MCF 10A (cell line): ENCODE measurements around the gene RASA2. TPM values are rescaled to one million over a fixed set of nuclear protein-coding genes. Genes with fewer than 3 reads are reported as not detected.

Source experiments
- BruUV-seq: library from RNA; stranded (reverse); fragments of 400-500 nt; replicated peaks from 2 replicates; lab custom pipeline; 2021; lab: Mats Ljungman, UMichigan
- CTCF ChIA-PET: fragments of 300-600 bp; sonication (Branson Sonifier 250); formaldehyde crosslinking; extraction: SDS; loops from one replicate; lab custom pipeline; 2021; ENCODE audit warnings: antibody characterized with exemption, inconsistent platforms; lab: Yijun Ruan, JAX
- POLR2A ChIA-PET: fragments of 300-600, 350-650 bp; sonication (Branson Sonifier 250); formaldehyde crosslinking; extraction: SDS; loops from one replicate; lab custom pipeline; 2020; ENCODE audit warnings: antibody characterized with exemption, inconsistent platforms; lab: Yijun Ruan, JAX
- DNase-seq: peaks from one replicate; pipeline ENCODE4 v3.0.0-alpha.2; 2018; ENCODE audit not compliant: unreplicated experiment
- H3K27ac Mint-ChIP-seq: one replicate; pipeline ENCODE4 v1.8.0; 2022; ENCODE audit warnings: mild to moderate bottlenecking, low read depth, mixed read lengths; ENCODE audit not compliant: unreplicated experiment
- H3K27me3 Mint-ChIP-seq: one replicate; pipeline ENCODE4 v1.8.0; 2022; ENCODE audit warnings: mixed read lengths; ENCODE audit not compliant: insufficient read depth, unreplicated experiment
- H3K36me3 Mint-ChIP-seq: one replicate; pipeline ENCODE4 v1.8.0; 2022; ENCODE audit warnings: mild to moderate bottlenecking, moderate library complexity, mixed read lengths; ENCODE audit not compliant: insufficient read depth, unreplicated experiment
- H3K4me1 Mint-ChIP-seq: one replicate; pipeline ENCODE4 v1.8.0; 2022; ENCODE audit warnings: mixed read lengths; ENCODE audit not compliant: insufficient read depth, unreplicated experiment
- H3K4me3 Mint-ChIP-seq: one replicate; pipeline ENCODE4 v1.8.0; 2022; ENCODE audit warnings: mild to moderate bottlenecking, moderate library complexity, mixed read lengths; ENCODE audit not compliant: unreplicated experiment
- H3K9me3 Mint-ChIP-seq: one replicate; pipeline ENCODE4 v1.8.0; 2022; ENCODE audit warnings: mixed read lengths; ENCODE audit not compliant: unreplicated experiment
- CTCF ChIP-seq: fragments of 200-600 bp; IDR thresholded peaks from one replicate; pipeline ENCODE4 v1.8.0; 2022; ENCODE audit warnings: antibody characterized with exemption, mild to moderate bottlenecking; ENCODE audit not compliant: unreplicated experiment
- intact Hi-C: fragments of 100-400 bp; cut with micrococcal nuclease; formaldehyde crosslinking; loops from 2 replicates; pipeline ENCODE4 v1.14.1; 2022
- total RNA-seq: library from RNA; stranded (reverse); gene quantifications from 2 replicates; pipeline ENCODE4 v1.2.3, GENCODE V29; 2022

Gene RASA2
- total RNA-seq, 1 experiment from 2014 or later: 19.5 TPM

GRCh38 chr3:141498598-141499223, 11.9 kb downstream of the RASA2 start:
- Mint-ChIP-seq H3K27ac (no peak overlapping the region), H3K9me3 (no peaks in the 10 kb centered on the region), H3K4me3 (no peak overlapping the region), H3K4me1 (peaks cover 12% of the 10 kb centered on the region), H3K36me3 (peaks cover 5% of the 10 kb centered on the region), H3K27me3 (no peaks in the 10 kb centered on the region)
- intact Hi-C loops: no loop called here
- no peak for TF ChIP-seq CTCF
- ChIA-PET CTCF (interaction anchor here (0.6 to 0.9 kb wide), 4 partner anchors 16 to 397 kb away, joined by 3 to 4 read pairs (median 3); no protein-coding TSS in a partner anchor), POLR2A (interaction anchor here (0.7 to 2.2 kb wide), 2 partner anchors 11 to 102 kb away, joined by 3 to 13 read pairs; partner anchors contain the start of gene RASA2)
- no TSS peak for BruUV-seq
- no peak for DNase-seq

- CTCF ChIA-PET: interaction anchor here (0.6 to 0.9 kb wide), 4 partner anchors 39 to 396 kb away, joined by 3 read pairs; no protein-coding TSS in a partner anchor
- H3K36me3 Mint-ChIP-seq: peaks cover 5% of the 10 kb centered on the region
- DNase-seq: no peak
- no peaks in the 10 kb centered on the region for H3K27me3 Mint-ChIP-seq
- TF ChIP-seq CTCF: no peak
- POLR2A ChIA-PET: no interaction called here
- no peak overlapping the region for H3K27ac Mint-ChIP-seq
- BruUV-seq: no TSS peak
- H3K4me1 Mint-ChIP-seq: peaks cover 12% of the 10 kb centered on the region
- intact Hi-C loops: no loop called here
- no peak overlapping the region for H3K4me3 Mint-ChIP-seq
- no peaks in the 10 kb centered on the region for H3K9me3 Mint-ChIP-seq
Measured at GRCh38 chr3:141499284-141499683, 12.5 kb downstream of the RASA2 start.

- Mint-ChIP-seq H3K4me3 (no peak overlapping the region), H3K36me3 (peaks cover 5% of the 10 kb centered on the region), H3K27ac (no peak overlapping the region), H3K27me3 (no peaks in the 10 kb centered on the region), H3K4me1 (peaks cover 12% of the 10 kb centered on the region), H3K9me3 (no peaks in the 10 kb centered on the region)
- POLR2A ChIA-PET: interaction anchor here (1.8 kb wide), 1 partner anchor 12 kb away, joined by 6 read pairs; no protein-coding TSS in a partner anchor
- intact Hi-C loops: no loop called here
- TF ChIP-seq CTCF: no peak
- no TSS peak for BruUV-seq
- DNase-seq: no peak
- CTCF ChIA-PET: interaction anchor here (0.8 to 2.0 kb wide), 2 partner anchors 45 to 61 kb away, joined by 3 to 7 read pairs; no protein-coding TSS in a partner anchor
Measured at GRCh38 chr3:141499965-141500364, 13.1 kb downstream of the RASA2 start.

GRCh38 chr3:141500397-141500796, 13.6 kb downstream of the RASA2 start:
- Mint-ChIP-seq H3K9me3 (no peaks in the 10 kb centered on the region), H3K27ac (no peak overlapping the region), H3K4me3 (no peak overlapping the region), H3K36me3 (peaks cover 5% of the 10 kb centered on the region), H3K27me3 (no peaks in the 10 kb centered on the region), H3K4me1 (peaks cover 12% of the 10 kb centered on the region)
- ChIA-PET POLR2A (interaction anchor here (1.8 kb wide), 1 partner anchor 13 kb away, joined by 6 read pairs; no protein-coding TSS in a partner anchor), CTCF (interaction anchor here (0.6 to 2.0 kb wide), 2 partner anchors 60 to 77 kb away, joined by 4 to 7 read pairs; no protein-coding TSS in a partner anchor)
- BruUV-seq: no TSS peak
- intact Hi-C loops: no loop called here
- TF ChIP-seq CTCF: no peak
- DNase-seq: no peak
